ENCODE results near the gene PYGB.

The PYGB gene

DNA sequence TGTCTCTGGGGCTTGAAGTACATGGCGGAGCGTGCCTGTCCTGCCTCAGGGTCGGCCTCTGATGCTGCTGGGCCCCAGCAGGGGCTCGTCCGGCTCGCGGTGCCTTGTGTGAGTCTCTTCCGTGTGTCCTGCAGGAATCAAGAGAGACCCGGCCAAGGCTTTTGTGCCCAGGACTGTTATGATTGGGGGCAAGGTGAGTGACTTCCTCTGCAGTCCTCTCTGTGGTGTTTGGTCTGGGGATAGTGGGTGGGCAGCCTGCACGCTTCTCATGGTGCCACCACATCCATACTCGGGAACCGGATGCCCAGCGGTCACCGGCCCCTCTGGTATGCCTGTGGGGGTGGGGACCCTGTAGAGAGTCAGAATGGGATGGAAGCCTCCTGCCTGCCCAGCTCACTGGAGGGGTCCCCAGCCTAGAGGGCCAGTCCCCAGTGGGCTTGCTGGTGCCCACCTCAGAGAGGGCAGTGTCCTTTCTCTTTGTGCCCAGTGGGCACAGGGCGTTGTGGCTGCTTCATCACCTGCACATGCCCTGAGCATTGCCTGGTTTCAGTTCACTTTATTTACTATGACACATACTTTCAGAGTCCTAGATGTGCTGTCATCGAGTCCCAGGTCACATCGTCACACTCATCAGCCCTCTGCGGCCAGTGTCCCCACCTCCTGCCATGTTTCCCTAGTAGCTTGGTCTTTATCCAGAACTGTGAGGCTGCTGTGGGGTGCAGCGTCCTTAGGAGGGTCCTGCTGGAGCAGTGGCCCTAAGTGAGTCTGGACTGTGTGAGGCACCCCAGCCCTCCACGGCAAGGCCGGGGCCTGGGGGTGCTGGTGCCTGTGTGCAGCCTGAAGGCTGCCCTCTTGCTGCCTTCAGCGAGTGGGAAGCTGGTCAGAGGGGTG, 40.7 kb downstream of the PYGB start:
- DNase-seq (ENCODE audit: insufficient read length, low spot score) (no peak), FAIRE-seq (no peak)
- TF ChIP-seq CTCF (IDR thresholded peaks at IDR 0.05; ENCODE audit: insufficient read depth, missing control alignments): no peak

DNA sequence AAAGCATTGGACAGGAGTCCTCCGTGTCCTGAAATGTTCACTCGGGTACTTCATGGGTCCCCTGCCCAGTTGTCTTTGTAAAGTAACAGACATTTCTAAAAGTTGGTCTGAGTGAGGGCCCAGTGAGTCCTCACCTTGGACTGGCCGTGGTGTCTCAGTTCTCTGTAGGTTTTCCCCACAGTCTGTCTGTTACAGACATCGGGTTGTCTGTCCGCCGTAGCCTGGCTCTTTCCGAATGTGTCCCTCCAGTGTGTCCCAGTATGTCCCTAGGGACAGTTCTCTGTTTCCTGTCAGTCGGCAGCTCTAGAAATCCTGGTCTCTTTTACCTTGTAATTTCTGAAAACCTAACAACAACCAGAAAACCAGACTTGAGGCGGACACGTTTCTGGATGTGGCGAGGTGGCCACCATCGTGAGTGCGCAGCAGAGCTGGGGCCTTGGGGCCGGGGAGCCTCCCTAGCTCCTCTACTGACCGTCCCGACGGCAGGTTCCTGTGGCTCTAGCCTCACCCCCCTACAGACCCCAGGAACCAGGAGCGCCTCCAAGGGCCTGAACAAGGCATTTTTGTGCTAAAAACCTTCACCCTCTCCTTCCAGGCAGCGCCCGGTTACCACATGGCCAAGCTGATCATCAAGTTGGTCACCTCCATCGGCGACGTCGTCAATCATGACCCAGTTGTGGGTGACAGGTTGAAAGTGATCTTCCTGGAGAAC, 42.2 kb downstream of the PYGB start:
- DNase-seq (ENCODE audit: insufficient read length, low spot score) (no peak), FAIRE-seq (no peak)
- no peak for TF ChIP-seq CTCF (IDR thresholded peaks at IDR 0.05; ENCODE audit: insufficient read depth, missing control alignments)

DNA sequence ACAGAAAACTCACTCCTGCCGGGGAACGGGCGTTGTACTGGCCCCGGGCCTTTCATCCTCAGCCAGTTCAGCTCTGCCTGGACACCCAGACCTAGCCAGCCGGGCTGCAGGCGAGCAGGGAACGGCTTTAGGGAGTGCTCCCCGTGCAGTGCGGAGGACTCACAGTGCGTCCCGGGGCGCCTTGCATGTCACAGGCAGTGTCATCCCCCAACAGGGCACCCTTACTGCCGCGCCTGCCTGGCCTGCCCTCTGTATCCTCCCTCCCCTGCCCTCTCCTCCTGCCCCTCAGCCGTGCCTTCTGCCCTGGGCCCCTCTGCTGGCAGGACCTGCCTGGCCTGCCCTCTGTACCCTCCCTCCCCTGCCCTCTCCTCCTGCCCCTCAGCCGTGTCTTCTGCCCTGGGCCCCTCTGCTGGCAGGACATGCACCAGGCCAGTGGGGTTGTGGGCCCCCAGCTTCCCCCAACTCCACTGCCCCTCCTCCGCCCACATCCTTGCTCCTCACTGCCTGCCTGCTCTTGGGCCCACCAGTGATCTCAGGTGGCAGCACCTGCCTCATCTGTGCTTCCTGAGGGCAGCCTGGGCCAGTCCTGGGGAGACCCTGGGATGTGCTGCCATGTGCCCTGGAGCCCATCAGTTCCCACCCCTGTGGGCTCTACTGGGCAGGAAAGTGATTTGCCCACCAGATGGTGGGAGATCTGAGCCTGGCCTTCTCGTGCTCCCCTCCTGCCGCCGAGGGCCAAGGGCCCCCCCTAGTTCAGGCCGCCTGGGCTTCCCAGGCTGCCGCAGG, 43.0 kb downstream of the PYGB start:
- no peak for TF ChIP-seq CTCF (IDR thresholded peaks at IDR 0.05; ENCODE audit: insufficient read depth, missing control alignments)
- DNase-seq (ENCODE audit: insufficient read length, low spot score) (no peak), FAIRE-seq (no peak)

- no peak for DNase-seq (ENCODE audit: insufficient read length, low spot score)
- FAIRE-seq: no peak
- TF ChIP-seq CTCF (IDR thresholded peaks at IDR 0.05; ENCODE audit: insufficient read depth, missing control alignments): no peak
These were observed 43.7 kb downstream of the PYGB start for GRCh38 chr20:25291432-25292133.

DNA sequence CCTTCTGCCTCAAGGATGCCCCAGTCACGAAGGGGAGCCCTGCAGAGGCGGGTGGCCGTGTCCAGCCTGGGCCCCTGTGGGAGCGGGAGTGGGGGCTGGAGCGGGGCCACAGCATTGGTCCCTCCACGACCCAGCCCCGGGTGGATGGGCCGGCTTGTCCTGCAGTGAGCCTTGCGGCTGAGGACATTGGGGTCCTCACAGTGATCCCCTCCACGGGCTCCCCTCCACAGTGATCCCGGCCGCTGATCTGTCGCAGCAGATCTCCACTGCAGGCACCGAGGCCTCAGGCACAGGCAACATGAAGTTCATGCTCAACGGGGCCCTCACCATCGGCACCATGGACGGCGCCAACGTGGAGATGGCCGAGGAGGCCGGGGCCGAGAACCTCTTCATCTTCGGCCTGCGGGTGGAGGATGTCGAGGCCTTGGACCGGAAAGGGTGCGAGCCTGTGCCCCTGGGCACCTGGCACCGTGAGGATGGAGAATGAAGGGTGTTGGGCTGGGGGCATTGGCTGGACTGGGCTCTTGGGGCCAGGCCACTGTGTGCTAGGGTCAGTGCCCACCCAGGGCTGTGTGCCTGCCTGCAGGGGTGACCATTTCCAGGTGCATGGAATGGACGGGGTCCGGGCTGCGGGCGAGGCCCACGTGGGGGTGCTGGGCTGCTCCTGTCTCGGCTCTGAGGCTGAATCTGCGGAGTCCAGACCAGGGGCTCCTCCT, 44.4 kb downstream of the PYGB start:
- no peak for TF ChIP-seq CTCF (IDR thresholded peaks at IDR 0.05; ENCODE audit: insufficient read depth, missing control alignments)
- FAIRE-seq: no peak
- DNase-seq (ENCODE audit: insufficient read length, low spot score): no peak

- FAIRE-seq (no peak), DNase-seq (ENCODE audit: insufficient read length, low spot score) (no peak)
- TF ChIP-seq CTCF (IDR thresholded peaks at IDR 0.05; ENCODE audit: insufficient read depth, missing control alignments): no peak
These were observed 45.6 kb downstream of the PYGB start for GRCh38 chr20:25293507-25293906.
